NCI-H2029 (cell line): ENCODE data around the gene YWHAE.
"Not testable (repeated sequence)": the region's sequence is repeated elsewhere in the genome, so short reads cannot be mapped to it uniquely, and the experiment has no call there.

Source experiments
- DNase-seq: peaks from one replicate; lab custom pipeline; 2025; lab: John Stamatoyannopoulos, UW

YWHAE gene

GRCh38 chr17:1325766-1326165 is 74.3 kb downstream of the YWHAE start:
- no peak for DNase-seq

- no peak for DNase-seq
Observed at GRCh38 chr17:1324201-1324771, 75.7 kb downstream of the YWHAE start.

GRCh38 chr17:1323336-1323735 is 76.7 kb downstream of the YWHAE start:
- DNase-seq = no peak

GRCh38 chr17:1322480-1322879 is 77.5 kb downstream of the YWHAE start:
- DNase-seq = no peak

- DNase-seq = no peak
Observed at GRCh38 chr17:1322014-1322428, 78.0 kb downstream of the YWHAE start.

GRCh38 chr17:1315891-1316403 is 84.1 kb downstream of the YWHAE start:
- no peak for DNase-seq

GRCh38 chr17:1315409-1315808 is 84.6 kb downstream of the YWHAE start:
- DNase-seq = no peak

- DNase-seq = no peak
Observed at GRCh38 chr17:1313270-1314005, 86.6 kb downstream of the YWHAE start.

GRCh38 chr17:1312261-1312870 is 87.7 kb downstream of the YWHAE start:
- no peak for DNase-seq

- DNase-seq = not testable (repeated sequence)
Observed at GRCh38 chr17:1307829-1308228, 92.2 kb downstream of the YWHAE start.

GRCh38 chr17:1304962-1305563 is 95.0 kb downstream of the YWHAE start:
- no peak for DNase-seq

GRCh38 chr17:1304522-1304921 is 95.5 kb downstream of the YWHAE start:
- no peak for DNase-seq

- DNase-seq = no peak
Observed at GRCh38 chr17:1302761-1303160, 97.3 kb downstream of the YWHAE start.

- no peak for DNase-seq
Observed at GRCh38 chr17:1301546-1301945, 98.5 kb downstream of the YWHAE start.

- no peak for DNase-seq
Observed at GRCh38 chr17:1300371-1300905, 99.6 kb downstream of the YWHAE start.

- no peak for DNase-seq
Observed at GRCh38 chr17:1299552-1300370, 100.3 kb downstream of the YWHAE start.

- DNase-seq = no peak
Observed at GRCh38 chr17:1298606-1299005, 101.4 kb downstream of the YWHAE start.
